ENCODE results near the gene TRAPPC5.

DNA sequence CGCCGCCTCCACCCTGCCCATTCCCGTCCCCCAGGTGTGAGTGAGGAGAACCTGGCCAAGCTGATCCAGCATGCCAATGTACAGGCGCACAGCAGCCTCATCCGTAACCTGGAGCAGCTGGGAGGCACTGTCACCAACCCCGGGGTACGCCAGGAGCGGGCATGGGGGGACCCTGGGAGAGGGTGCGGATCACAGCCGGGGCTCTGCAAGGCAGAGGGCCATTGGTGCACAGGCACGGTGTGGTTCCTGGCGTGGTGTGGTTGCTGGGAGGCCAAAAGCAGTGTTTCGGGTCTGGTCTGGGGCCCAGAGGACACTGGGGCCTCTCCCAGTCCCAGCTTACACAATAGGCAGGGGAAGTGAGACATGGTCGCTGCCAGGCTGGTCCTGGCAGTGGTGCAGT is 35.5 kb upstream of the TRAPPC5 start:
- no peak for TF ChIP-seq POLR2A (IDR thresholded peaks at IDR 0.05)
- TF ChIP-seq, protein P1, sequence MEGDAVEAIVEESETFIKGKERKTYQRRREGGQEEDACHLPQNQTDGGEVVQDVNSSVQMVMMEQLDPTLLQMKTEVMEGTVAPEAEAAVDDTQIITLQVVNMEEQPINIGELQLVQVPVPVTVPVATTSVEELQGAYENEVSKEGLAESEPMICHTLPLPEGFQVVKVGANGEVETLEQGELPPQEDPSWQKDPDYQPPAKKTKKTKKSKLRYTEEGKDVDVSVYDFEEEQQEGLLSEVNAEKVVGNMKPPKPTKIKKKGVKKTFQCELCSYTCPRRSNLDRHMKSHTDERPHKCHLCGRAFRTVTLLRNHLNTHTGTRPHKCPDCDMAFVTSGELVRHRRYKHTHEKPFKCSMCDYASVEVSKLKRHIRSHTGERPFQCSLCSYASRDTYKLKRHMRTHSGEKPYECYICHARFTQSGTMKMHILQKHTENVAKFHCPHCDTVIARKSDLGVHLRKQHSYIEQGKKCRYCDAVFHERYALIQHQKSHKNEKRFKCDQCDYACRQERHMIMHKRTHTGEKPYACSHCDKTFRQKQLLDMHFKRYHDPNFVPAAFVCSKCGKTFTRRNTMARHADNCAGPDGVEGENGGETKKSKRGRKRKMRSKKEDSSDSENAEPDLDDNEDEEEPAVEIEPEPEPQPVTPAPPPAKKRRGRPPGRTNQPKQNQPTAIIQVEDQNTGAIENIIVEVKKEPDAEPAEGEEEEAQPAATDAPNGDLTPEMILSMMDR (IDR thresholded peaks at IDR 0.05): no peak

Data from thyroid gland (tissue), 4 donors.